Measurements from ENCODE around the gene COL4A2. TPM values are rescaled to one million over a fixed set of nuclear protein-coding genes. Genes with fewer than 3 reads are reported as not detected.
"Not testable (repeated sequence)": the region's sequence is repeated elsewhere in the genome, so short reads cannot be mapped to it uniquely, and the experiment has no call there.

COL4A2 gene
- total RNA-seq, 2 experiments from 2014 or later: not detected

- ChIA-PET POLR2A (no interaction called here), CTCF (no interaction called here)
- H3K36me3 Mint-ChIP-seq (ENCODE audit: low read depth): no peaks in the 10 kb centered on the region
- DNase-seq (no peak), ATAC-seq (no peak)
- peaks cover 51% of the 10 kb centered on the region for H3K27me3 Mint-ChIP-seq
- H3K4me1 Mint-ChIP-seq (ENCODE audit: low read depth): no peaks in the 10 kb centered on the region
- no peaks in the 10 kb centered on the region for H3K9me3 Mint-ChIP-seq
- no peak overlapping the region for H3K4me3 Mint-ChIP-seq
- no peak for TF ChIP-seq CTCF (IDR thresholded peaks at IDR 0.05)
- no peak overlapping the region for H3K27ac Mint-ChIP-seq
- intact Hi-C loops (cut with micrococcal nuclease): no loop called here
These were observed 85.6 kb downstream of the COL4A2 start for GRCh38 chr13:110392510-110393240.

- POLR2A ChIA-PET: no interaction called here
- no peak for TF ChIP-seq CTCF (IDR thresholded peaks at IDR 0.05)
- intact Hi-C loops (cut with micrococcal nuclease): no loop called here
- Mint-ChIP-seq H3K36me3 (ENCODE audit: low read depth) (no peaks in the 10 kb centered on the region), H3K27me3 (peaks cover 48% of the 10 kb centered on the region), H3K27ac (no peak overlapping the region), H3K9me3 (no peaks in the 10 kb centered on the region), H3K4me3 (no peak overlapping the region), H3K4me1 (ENCODE audit: low read depth) (no peaks in the 10 kb centered on the region)
- no peak for DNase-seq
- CTCF ChIA-PET: no interaction called here
- ATAC-seq: no peak
These were observed 86.7 kb downstream of the COL4A2 start for GRCh38 chr13:110393761-110394160.

GRCh38 chr13:110394371-110394841, 87.3 kb downstream of the COL4A2 start:
- H3K4me1 Mint-ChIP-seq (ENCODE audit: low read depth): no peaks in the 10 kb centered on the region
- no peaks in the 10 kb centered on the region for H3K9me3 Mint-ChIP-seq
- ATAC-seq (no peak), DNase-seq (no peak)
- no peak for TF ChIP-seq CTCF (IDR thresholded peaks at IDR 0.05)
- intact Hi-C loops (cut with micrococcal nuclease): no loop called here
- peaks cover 42% of the 10 kb centered on the region for H3K27me3 Mint-ChIP-seq
- no peak overlapping the region for H3K27ac Mint-ChIP-seq
- ChIA-PET CTCF (no interaction called here), POLR2A (no interaction called here)
- no peak overlapping the region for H3K4me3 Mint-ChIP-seq
- no peaks in the 10 kb centered on the region for H3K36me3 Mint-ChIP-seq (ENCODE audit: low read depth)

- POLR2A ChIA-PET; H3K9me3 Mint-ChIP-seq; ATAC-seq; DNase-seq; H3K4me1 Mint-ChIP-seq (ENCODE audit: low read depth); CTCF ChIA-PET; intact Hi-C loops (cut with micrococcal nuclease); H3K4me3 Mint-ChIP-seq; H3K36me3 Mint-ChIP-seq (ENCODE audit: low read depth); H3K27ac Mint-ChIP-seq: not testable (repeated sequence)
- peaks cover 42% of the 10 kb centered on the region for H3K27me3 Mint-ChIP-seq
These were observed 88.5 kb downstream of the COL4A2 start for GRCh38 chr13:110395616-110396015.

- TF ChIP-seq CTCF (IDR thresholded peaks at IDR 0.05): no peak
- intact Hi-C loops (cut with micrococcal nuclease): no loop called here
- CTCF ChIA-PET: no interaction called here
- POLR2A ChIA-PET: no interaction called here
- Mint-ChIP-seq H3K4me3 (no peak overlapping the region), H3K9me3 (no peaks in the 10 kb centered on the region), H3K27me3 (peaks cover 42% of the 10 kb centered on the region), H3K4me1 (ENCODE audit: low read depth) (no peaks in the 10 kb centered on the region), H3K36me3 (ENCODE audit: low read depth) (no peaks in the 10 kb centered on the region), H3K27ac (no peak overlapping the region)
- ATAC-seq (no peak), DNase-seq (no peak)
These were observed 89.4 kb downstream of the COL4A2 start for GRCh38 chr13:110396476-110396875.
